Measurements from ENCODE around the gene CERCAM.

CERCAM gene

GRCh38 chr9:128448746-128449145 lies 28.1 kb downstream of the CERCAM start:
- Histone ChIP-seq H3K36me3 (replicated peaks) (no peaks in the 10 kb centered on the region), H3K27ac (no peak overlapping the region), H3K27me3 (replicated peaks) (no peaks in the 10 kb centered on the region), H3K4me3 (ENCODE audit: low read depth, low read length) (no peak overlapping the region)
- TF ChIP-seq CTCF (IDR thresholded peaks at IDR 0.05; ENCODE audit: low read depth, low read length, missing control alignments) = no peak
- no peak for DNase-seq
- in situ Hi-C loops (cut with HindIII; ENCODE audit: low pct_ligation_motif_present, low sequenced_read_pairs) = no loop called here

- H3K27ac ChIP-seq = no peak overlapping the region
- H3K36me3 ChIP-seq (replicated peaks) = peaks cover under 1% of the 10 kb centered on the region
- DNase-seq = no peak
- TF ChIP-seq CTCF (IDR thresholded peaks at IDR 0.05; ENCODE audit: low read depth, low read length, missing control alignments) = no peak
- H3K4me3 ChIP-seq (ENCODE audit: low read depth, low read length) = no peak overlapping the region
- H3K27me3 ChIP-seq (replicated peaks) = no peaks in the 10 kb centered on the region
- in situ Hi-C loops (cut with HindIII; ENCODE audit: low pct_ligation_motif_present, low sequenced_read_pairs) = no loop called here
These were observed 34.3 kb downstream of the CERCAM start for GRCh38 chr9:128454991-128455390.

GRCh38 chr9:128455849-128456612 lies 35.4 kb downstream of the CERCAM start, which contains the start of gene ODF2:
ODF2 (plus strand) TSS chr9:128456006; CDS start chr9:128456092, 86 bp downstream.
- peak; percentile 95 for DNase-seq
- no peak for TF ChIP-seq CTCF (IDR thresholded peaks at IDR 0.05; ENCODE audit: low read depth, low read length, missing control alignments)
- Histone ChIP-seq H3K27me3 (replicated peaks) (no peaks in the 10 kb centered on the region), H3K27ac (peak within 1 kb of the TSS; percentile 58), H3K4me3 (ENCODE audit: low read depth, low read length) (peak within 1 kb of the TSS; percentile 75), H3K36me3 (replicated peaks) (peaks cover 9% of the 10 kb centered on the region)
- in situ Hi-C loops (cut with HindIII; ENCODE audit: low pct_ligation_motif_present, low sequenced_read_pairs) = no loop called here

DNA sequence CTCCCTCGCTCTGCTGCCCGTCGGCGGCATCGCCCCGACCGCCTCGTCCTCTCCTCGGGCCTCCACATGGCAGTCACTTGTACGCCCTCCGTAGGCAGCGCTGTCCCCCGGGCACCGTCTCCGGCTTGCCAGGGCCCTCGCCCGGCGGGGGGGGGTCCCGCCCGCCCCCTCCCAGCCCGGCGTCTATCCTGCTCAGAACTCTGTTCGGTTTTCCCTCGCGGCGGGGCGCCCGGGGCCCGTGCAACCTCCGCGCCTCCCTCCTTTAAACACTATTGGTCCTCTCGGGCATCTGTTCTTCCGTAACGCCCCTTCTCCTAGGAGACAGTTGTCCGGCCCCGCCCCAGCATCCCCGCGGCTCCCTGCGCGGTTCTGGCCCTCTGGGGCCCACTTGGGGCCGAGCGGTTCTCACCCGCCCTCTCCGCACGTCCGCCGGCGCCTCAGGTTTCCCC lies 36.0 kb downstream of the CERCAM start:
- Histone ChIP-seq H3K27me3 (replicated peaks) (no peaks in the 10 kb centered on the region), H3K4me3 (ENCODE audit: low read depth, low read length) (peak overlapping the region; percentile 75), H3K36me3 (replicated peaks) (peaks cover 12% of the 10 kb centered on the region), H3K27ac (peak overlapping the region; percentile 58)
- in situ Hi-C loops (cut with HindIII; ENCODE audit: low pct_ligation_motif_present, low sequenced_read_pairs) = no loop called here
- TF ChIP-seq CTCF (IDR thresholded peaks at IDR 0.05; ENCODE audit: low read depth, low read length, missing control alignments) = no peak
- DNase-seq = peak; percentile 70

- Histone ChIP-seq H3K4me3 (ENCODE audit: low read depth, low read length) (peak overlapping the region; percentile 75), H3K36me3 (replicated peaks) (peaks cover 14% of the 10 kb centered on the region), H3K27ac (no peak overlapping the region), H3K27me3 (replicated peaks) (no peaks in the 10 kb centered on the region)
- no peak for DNase-seq
- TF ChIP-seq CTCF (IDR thresholded peaks at IDR 0.05; ENCODE audit: low read depth, low read length, missing control alignments) = no peak
- in situ Hi-C loops (cut with HindIII; ENCODE audit: low pct_ligation_motif_present, low sequenced_read_pairs) = no loop called here
These were observed 36.5 kb downstream of the CERCAM start for GRCh38 chr9:128457207-128457606.
